Osteocyte (in vitro differentiated cells): ENCODE measurements around the gene IMPA2. TPM values are rescaled to one million over a fixed set of nuclear protein-coding genes. Genes with fewer than 3 reads are reported as not detected.

Source experiments
- DNase-seq: peaks from one replicate; pipeline ENCODE4 v3.0.0; 2021; ENCODE audit warnings: mixed read lengths; ENCODE audit not compliant: unreplicated experiment; ENCODE audit errors: extremely low spot score
- H3K27ac Mint-ChIP-seq: one replicate; pipeline ENCODE4 v1.8.0; 2021; ENCODE audit warnings: mild to moderate bottlenecking, mixed read lengths; ENCODE audit not compliant: unreplicated experiment
- H3K27me3 Mint-ChIP-seq: one replicate; pipeline ENCODE4 v1.8.0; 2021; ENCODE audit warnings: mixed read lengths; ENCODE audit not compliant: unreplicated experiment
- H3K36me3 Mint-ChIP-seq: one replicate; pipeline ENCODE4 v1.8.0; 2021; ENCODE audit warnings: mixed read lengths; ENCODE audit not compliant: unreplicated experiment
- H3K4me1 Mint-ChIP-seq: one replicate; pipeline ENCODE4 v1.8.0; 2021; ENCODE audit warnings: mixed read lengths; ENCODE audit not compliant: unreplicated experiment
- H3K4me3 Mint-ChIP-seq: one replicate; pipeline ENCODE4 v1.8.0; 2021; ENCODE audit warnings: mild to moderate bottlenecking, moderate library complexity, mixed read lengths; ENCODE audit not compliant: unreplicated experiment
- H3K9me3 Mint-ChIP-seq: one replicate; pipeline ENCODE4 v1.8.0; 2021; ENCODE audit warnings: mixed read lengths; ENCODE audit not compliant: unreplicated experiment
- total RNA-seq: library from RNA; stranded (reverse); gene quantifications from 2 replicates; pipeline ENCODE4 v1.2.1, GENCODE V29; 2021
- TF ChIP-seq, protein P1 (sequence below): fragments of 200-600 bp; sonication (generic); IDR thresholded peaks from 2 replicates; pipeline ENCODE4 v1.5.0; 2021; ENCODE audit warnings: antibody characterized with exemption, mild to moderate bottlenecking, moderate library complexity

IMPA2 gene
- total RNA-seq, 1 donor from 2014 or later, result 9.2 TPM

DNA sequence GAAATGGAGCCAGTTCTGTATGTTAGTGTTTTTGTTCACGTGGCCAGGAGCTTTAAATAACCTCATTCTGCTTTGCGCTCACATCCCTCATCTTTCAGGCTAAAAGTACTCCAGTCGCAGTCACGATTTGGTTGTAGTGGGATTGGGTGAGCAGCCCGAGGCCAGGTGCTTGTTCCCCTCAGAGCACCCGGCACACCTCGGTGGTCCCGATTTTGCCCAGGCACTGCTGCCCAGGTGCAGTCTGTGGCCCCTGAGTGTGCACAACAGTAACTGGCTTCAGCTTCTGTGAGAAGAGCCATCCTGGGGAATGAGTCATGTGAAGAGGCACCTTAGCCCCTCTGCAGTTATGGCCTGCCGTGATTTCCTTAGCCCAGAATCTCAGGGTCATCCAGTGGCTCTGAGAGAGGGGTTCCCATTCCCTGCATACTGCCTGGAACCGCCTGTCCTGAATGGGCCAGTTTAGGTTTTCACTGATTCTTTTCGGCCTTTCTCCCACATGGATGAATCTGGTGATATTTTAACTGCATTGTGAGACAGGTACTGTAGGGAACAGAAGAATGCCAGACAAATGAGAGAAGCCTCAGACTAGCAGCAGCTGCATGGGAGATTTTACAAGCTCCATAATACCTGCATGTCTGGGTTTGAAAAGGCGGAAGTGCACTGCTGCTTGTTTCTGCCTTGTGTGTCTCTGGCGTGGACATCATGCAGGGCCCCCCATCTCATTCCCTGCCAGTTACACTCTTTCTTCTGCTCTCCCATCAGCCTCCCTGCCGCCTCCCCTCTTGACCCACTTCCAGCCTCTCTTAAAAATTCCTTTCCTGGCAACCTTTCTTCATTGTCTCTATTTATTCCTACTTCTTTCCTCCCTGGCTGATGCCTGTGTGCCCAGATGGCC lies 33.5 kb downstream of the IMPA2 start:
- Mint-ChIP-seq H3K9me3 (no peaks in the 10 kb centered on the region), H3K27me3 (no peaks in the 10 kb centered on the region), H3K36me3 (no peaks in the 10 kb centered on the region), H3K4me3 (no peak overlapping the region), H3K27ac (no peak overlapping the region), H3K4me1 (peaks cover 9% of the 10 kb centered on the region)
- no peak for DNase-seq
- TF ChIP-seq, protein P1, sequence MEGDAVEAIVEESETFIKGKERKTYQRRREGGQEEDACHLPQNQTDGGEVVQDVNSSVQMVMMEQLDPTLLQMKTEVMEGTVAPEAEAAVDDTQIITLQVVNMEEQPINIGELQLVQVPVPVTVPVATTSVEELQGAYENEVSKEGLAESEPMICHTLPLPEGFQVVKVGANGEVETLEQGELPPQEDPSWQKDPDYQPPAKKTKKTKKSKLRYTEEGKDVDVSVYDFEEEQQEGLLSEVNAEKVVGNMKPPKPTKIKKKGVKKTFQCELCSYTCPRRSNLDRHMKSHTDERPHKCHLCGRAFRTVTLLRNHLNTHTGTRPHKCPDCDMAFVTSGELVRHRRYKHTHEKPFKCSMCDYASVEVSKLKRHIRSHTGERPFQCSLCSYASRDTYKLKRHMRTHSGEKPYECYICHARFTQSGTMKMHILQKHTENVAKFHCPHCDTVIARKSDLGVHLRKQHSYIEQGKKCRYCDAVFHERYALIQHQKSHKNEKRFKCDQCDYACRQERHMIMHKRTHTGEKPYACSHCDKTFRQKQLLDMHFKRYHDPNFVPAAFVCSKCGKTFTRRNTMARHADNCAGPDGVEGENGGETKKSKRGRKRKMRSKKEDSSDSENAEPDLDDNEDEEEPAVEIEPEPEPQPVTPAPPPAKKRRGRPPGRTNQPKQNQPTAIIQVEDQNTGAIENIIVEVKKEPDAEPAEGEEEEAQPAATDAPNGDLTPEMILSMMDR, result no peak

DNA sequence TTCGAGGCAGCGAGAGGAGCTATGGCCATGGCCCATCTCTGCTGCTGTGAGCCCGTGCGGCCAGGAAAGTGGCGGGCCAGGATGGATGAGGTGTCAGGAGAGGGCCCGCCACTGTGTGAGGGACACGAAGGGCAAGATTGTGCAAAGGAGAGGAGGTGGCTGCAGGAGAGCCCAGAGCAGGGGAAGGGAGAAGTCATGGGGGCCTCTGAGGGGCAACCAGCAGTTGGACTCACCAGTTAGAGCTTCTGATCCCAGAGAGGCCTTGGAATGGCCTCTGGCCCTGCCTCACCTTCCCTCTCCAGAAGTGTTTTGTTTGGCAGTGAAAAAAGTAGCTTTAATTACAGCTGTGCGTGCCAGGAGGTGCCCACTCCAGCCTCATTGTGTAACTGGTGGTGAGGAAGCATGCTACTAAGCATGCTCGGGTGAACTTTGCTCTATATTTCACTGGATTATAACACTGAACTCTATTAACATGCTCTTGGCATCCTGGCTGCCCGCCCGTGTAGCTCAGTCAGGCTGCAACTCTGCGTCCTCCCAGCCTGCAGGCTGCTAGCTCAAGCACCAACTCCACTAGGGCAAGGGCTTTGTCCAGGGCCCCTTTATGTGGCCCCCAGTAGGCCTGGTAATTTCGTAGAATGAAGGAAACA lies 34.2 kb downstream of the IMPA2 start:
- TF ChIP-seq, protein P1, result no peak
- Mint-ChIP-seq H3K27me3 (no peaks in the 10 kb centered on the region), H3K9me3 (no peaks in the 10 kb centered on the region), H3K27ac (no peak overlapping the region), H3K36me3 (no peaks in the 10 kb centered on the region), H3K4me3 (no peak overlapping the region), H3K4me1 (peaks cover 9% of the 10 kb centered on the region)
- DNase-seq, result no peak

DNA sequence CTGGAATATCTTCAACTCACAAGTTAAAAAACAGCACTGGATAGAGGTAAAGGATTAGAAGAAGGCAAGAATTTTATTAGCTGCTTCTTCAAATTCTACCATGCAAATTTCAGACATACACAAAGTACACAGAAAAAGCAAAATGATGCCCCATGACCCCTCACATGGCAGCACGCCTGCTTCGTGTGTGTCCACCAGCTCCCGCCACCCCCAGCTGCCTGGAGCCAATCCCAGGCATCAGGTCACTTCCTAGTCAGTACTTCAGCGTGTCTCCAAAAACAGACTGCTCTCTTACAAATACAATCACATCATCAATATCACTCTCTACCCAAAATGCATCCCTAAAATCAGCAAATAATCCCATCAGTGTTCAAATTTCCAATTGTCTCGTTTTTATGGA lies 35.8 kb downstream of the IMPA2 start:
- H3K27ac Mint-ChIP-seq, result no peak overlapping the region
- DNase-seq, result no peak
- no peak overlapping the region for H3K4me3 Mint-ChIP-seq
- H3K9me3 Mint-ChIP-seq, result no peaks in the 10 kb centered on the region
- H3K27me3 Mint-ChIP-seq, result no peaks in the 10 kb centered on the region
- peaks cover 2% of the 10 kb centered on the region for H3K36me3 Mint-ChIP-seq
- TF ChIP-seq, protein P1, result no peak
- H3K4me1 Mint-ChIP-seq, result peaks cover 5% of the 10 kb centered on the region

DNA sequence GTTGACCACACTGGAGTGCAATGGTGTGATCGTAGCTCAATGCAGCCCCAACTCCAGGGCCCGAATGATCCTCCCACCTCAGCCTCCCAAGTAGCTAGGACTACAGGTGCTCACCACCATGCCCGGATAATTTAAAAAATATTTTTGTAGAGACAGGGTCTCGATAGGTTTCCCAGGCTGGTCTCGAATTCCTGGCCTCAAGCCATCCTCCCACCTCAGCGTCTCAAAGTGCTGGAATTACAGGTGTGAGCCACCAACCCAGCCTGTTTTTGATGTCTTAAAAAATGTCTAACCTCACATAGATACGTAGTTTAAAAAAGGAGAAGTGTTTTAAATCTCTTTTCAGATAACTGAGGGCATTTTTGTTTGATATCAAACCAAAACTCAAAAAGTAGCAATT lies 37.6 kb downstream of the IMPA2 start:
- DNase-seq, result no peak
- Mint-ChIP-seq H3K27me3 (no peaks in the 10 kb centered on the region), H3K9me3 (no peaks in the 10 kb centered on the region), H3K4me3 (no peak overlapping the region), H3K36me3 (peaks cover 2% of the 10 kb centered on the region), H3K27ac (no peak overlapping the region), H3K4me1 (no peaks in the 10 kb centered on the region)
- TF ChIP-seq, protein P1, result no peak

DNA sequence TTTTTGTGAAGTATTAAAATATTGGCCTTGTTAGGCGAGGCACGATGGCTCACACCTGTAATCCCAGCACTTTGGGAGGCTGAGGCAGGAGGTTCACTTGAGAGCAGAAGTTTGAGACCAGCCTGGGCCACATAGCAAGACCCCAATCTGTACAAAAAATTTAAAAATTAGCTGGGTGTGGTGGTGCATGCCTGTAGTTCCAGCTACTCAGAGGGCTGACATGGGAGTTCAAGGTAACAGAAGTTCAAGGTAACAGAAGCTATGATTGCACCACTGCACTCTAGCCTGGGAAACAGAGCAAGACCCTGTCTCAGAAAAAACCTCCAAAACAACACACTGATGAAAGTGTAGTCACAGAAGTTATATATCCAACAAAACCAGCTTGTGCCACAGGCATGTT lies 39.8 kb downstream of the IMPA2 start:
- no peak for DNase-seq
- Mint-ChIP-seq H3K27ac (no peak overlapping the region), H3K36me3 (peaks cover 2% of the 10 kb centered on the region), H3K4me1 (no peaks in the 10 kb centered on the region), H3K9me3 (no peaks in the 10 kb centered on the region), H3K27me3 (no peaks in the 10 kb centered on the region), H3K4me3 (no peak overlapping the region)
- TF ChIP-seq, protein P1, result no peak
